ENCODE measurements around the gene SLC9A9. TPM values are rescaled to one million over a fixed set of nuclear protein-coding genes. Genes with fewer than 3 reads are reported as not detected.
A peak's percentile ranks its signal among the peaks of the same experiment; 100 is the strongest.

SLC9A9 gene
- total RNA-seq, 8 experiments from 2014 or later, result 0.29 to 11.3 (median 5.9) TPM

DNA sequence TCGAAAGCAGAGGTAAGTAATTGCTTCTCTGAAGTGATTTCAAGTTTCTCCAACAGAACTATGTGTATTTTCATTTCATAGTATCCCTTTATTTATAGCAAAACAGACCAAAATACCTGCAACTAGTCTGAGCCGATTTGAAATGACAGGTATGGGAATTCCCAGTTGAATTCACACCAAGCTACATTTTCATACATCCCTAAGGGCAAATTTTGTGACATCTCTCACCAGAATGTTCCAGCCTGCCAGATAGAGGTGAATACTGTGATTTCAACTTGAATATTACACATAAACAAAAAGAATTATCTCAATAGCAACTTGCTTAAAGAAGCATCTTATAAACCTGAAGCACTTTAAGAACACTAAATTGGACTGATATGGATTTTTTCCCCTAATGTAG lies 235.7 kb downstream of the SLC9A9 start:
- Histone ChIP-seq H3K4me1 (replicated peaks in 1 of 2) (peaks cover 0 to 2% of the 10 kb centered on the region in 2 donors), H3K4me3 (no peak overlapping the region), H3K27ac (no peak overlapping the region)
- in situ Hi-C loops (cut with MboI; ENCODE audit: low pct_unique_long_range_greater_than_20kb in 2 of 9, low sequenced_read_pairs in 9 of 9, unreplicated experiment in 9 of 9), result no loop called here
- WGBS, 10 experiments, result 73 to 100% (median 80%) methylated on average over 1 to 2 of the region's 2 CpGs; no CpG with 5 or more reads in 7 of the 10 experiments
- no peak for ATAC-seq (replicated peaks in 6 of 8)

DNA sequence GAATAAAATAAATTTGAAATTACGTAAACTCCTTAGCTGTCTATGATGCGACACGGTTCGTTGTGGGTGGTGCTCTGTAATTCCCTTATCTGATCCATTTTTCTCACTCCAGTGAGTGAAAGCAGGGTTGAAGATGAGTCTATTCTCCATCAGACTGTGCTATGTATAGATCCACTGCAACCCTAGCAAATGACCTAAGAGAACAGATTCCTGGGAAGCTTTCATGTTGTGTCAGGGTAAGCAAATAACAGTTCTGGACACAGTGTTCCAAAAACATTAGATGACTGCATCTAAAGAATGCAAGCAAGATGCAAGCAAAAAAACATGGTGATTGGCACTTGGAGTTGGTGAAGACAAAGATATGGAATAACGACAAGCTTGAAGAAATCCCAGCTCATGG lies 239.3 kb downstream of the SLC9A9 start:
- Histone ChIP-seq H3K4me3 (no peak overlapping the region), H3K27ac (no peak overlapping the region), H3K4me1 (replicated peaks in 1 of 2) (peaks cover 2 to 5% of the 10 kb centered on the region in 2 donors)
- 83 to 100% (median 95%) methylated on average over 1 to 5 of the region's 5 CpGs for WGBS, 10 experiments
- in situ Hi-C loops (cut with MboI; ENCODE audit: low pct_unique_long_range_greater_than_20kb in 2 of 9, low sequenced_read_pairs in 9 of 9, unreplicated experiment in 9 of 9), result no loop called here
- ATAC-seq (replicated peaks in 6 of 8), result no peak

DNA sequence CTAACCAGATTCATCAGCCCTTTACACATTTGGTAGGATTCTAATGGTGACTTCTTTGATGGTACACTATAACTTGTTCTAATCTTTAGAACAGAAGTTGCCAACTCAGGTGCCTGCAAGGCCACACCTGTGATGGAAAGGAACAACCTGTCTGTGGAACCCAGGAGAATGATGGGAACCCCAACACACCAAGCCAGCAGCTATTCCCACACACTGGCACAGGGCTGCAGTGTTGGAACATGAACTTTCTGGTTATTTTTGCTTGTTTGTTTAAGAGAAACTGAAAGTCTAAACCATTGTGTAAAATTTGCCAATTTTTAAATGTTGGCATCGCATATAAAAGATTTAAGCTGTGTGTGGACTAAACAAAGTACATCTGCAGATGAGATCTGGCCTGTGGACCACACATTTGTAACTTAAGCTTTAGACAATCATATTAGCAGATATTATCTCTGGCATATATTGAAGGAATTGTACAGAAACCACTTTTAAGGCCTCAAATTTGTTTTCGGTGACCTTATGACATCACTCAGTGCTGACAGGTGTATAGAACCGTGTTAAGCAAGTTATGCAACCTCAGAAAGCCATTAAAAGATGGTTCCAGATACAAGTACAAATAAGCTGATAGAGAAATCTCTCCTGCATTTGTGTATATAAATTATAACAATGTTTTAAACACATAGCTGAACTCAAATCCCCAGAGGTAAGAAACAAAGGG lies 242.9 kb downstream of the SLC9A9 start:
- in situ Hi-C loops (cut with MboI; ENCODE audit: low pct_unique_long_range_greater_than_20kb in 2 of 9, low sequenced_read_pairs in 9 of 9, unreplicated experiment in 9 of 9), result no loop called here

DNA sequence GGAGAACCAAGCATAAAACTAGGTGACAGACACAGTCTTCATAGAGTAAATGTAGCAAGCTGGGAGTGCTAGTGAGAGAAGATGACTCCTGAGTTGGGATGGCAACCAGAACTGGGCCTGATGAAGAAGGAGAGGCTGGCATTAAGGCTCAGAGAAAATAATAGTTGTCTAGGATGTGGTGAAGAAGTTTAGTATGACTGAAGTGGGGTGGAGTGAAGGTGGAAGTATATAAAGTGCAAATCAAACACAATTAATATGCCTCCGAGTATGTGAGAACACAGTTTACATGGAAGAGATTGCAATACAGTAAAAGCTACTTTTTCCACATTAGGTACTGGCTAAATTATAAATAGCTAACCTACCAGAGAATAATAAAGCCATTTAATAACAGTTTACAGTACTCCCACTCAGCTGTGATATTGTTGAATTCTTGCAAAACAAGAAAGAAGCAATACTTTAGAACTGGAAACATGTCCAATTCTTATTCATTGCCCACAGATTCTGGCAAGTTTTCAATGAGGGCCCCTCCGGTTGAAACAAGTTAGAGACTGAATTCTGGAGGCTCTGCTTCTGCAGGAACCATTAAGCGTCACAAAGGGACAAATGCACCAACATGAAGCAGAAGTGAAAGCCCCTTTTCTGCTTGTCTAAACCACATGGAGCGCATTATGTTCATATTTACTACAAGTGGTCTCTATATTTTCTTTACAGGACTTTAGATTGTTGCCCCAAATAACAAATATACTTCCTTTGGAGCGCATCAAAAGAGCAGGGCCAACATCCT lies 243.7 kb downstream of the SLC9A9 start:
- 70 to 100% (median 81%) methylated on average over 1 to 5 of the region's 5 CpGs for WGBS, 10 experiments
- Histone ChIP-seq H3K4me1 (replicated peaks in 1 of 2) (peaks cover 5 to 8% of the 10 kb centered on the region in 2 donors), H3K27ac (no peak overlapping the region), H3K4me3 (no peak overlapping the region)
- in situ Hi-C loops (cut with MboI; ENCODE audit: low pct_unique_long_range_greater_than_20kb in 2 of 9, low sequenced_read_pairs in 9 of 9, unreplicated experiment in 9 of 9), result no loop called here
- ATAC-seq (replicated peaks in 6 of 8), result peak in 1 of 8 experiments; percentile 23

More for the DNA sequence above, 242.9 kb downstream of the SLC9A9 start:
- WGBS, 10 experiments, result 58 to 100% (median 86%) methylated on average over 1 to 3 of the region's 3 CpGs; no CpG with 5 or more reads in 2 of the 10 experiments
- Histone ChIP-seq H3K4me3 (no peak overlapping the region), H3K27ac (no peak overlapping the region), H3K4me1 (replicated peaks in 1 of 2) (peaks cover 5 to 8% of the 10 kb centered on the region in 2 donors)
- no peak for ATAC-seq (replicated peaks in 6 of 8)

DNA sequence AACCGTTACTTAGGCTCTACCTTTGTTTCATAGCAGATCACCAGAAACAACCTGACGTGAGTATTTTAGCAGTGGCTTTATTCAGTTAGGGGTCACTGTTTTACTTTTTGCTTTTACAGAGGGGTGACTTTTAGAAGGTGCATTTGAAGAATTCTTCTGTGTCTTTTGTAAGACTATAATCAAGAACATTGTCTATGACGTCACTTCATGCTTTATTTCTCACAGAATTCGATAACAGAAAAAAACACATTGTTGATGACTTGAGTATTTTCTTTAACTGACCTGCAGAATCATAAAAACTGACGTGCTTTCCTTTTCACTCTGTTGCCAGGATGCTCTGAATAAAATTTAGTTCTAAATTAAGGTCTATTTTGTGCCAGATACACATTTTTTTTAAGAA lies 244.5 kb downstream of the SLC9A9 start:
- no peak overlapping the region for H3K27ac ChIP-seq
- no peak for ATAC-seq (replicated peaks in 6 of 8)
- in situ Hi-C loops (cut with MboI; ENCODE audit: low pct_unique_long_range_greater_than_20kb in 2 of 9, low sequenced_read_pairs in 9 of 9, unreplicated experiment in 9 of 9), result no loop called here
- H3K4me3 ChIP-seq, result no peak overlapping the region
- 86 to 100% (median 96%) methylated on average over 1 to 5 of the region's 5 CpGs for WGBS, 10 experiments
- H3K4me1 ChIP-seq (replicated peaks in 1 of 2), result peaks cover 13 to 17% of the 10 kb centered on the region in 2 donors

DNA sequence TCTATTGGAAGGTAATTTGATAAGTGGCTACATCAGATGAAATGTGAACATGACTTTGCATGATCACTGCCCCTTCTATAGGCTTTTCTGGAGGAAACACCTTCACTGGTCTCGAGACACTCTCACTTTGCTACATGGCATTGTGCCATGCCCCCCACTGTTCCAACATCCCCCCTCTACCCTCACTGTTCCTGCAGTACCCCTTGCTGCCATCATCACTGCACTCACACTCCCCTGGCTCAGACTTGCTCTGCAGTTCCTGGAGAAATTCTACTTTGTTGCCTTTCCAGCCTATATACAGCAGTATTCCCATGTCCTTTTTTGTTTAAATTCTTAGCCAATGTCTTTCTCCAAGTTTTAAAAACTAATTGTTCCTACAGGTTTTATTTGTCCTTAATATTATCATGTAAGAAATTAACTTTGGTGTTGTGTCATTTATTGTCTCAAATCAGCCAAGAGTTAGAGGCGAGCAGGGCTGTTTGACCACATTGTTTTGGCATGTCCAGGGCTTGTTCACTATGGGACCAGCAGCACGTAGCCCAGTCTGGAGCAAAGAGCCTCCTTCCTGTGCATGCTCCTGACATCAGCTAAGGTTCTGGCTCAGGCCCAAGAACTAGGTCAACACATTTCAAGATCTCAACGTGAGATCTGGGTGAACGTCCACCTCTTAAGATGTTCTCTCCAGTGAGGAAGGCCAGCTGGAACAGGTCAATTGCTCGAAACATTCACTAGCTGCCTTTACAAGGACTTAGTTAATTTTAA lies 246.4 kb downstream of the SLC9A9 start:
- Histone ChIP-seq H3K4me3 (no peak overlapping the region), H3K27ac (no peak overlapping the region), H3K4me1 (replicated peaks in 1 of 2) (peaks cover 26 to 33% of the 10 kb centered on the region in 2 donors)
- peak in 1 of 8 experiments; percentile 30 for ATAC-seq (replicated peaks in 6 of 8)
- 75 to 100% (median 88%) methylated on average over 2 to 5 of the region's 6 CpGs for WGBS, 10 experiments
- in situ Hi-C loops (cut with MboI; ENCODE audit: low pct_unique_long_range_greater_than_20kb in 2 of 9, low sequenced_read_pairs in 9 of 9, unreplicated experiment in 9 of 9), result no loop called here

DNA sequence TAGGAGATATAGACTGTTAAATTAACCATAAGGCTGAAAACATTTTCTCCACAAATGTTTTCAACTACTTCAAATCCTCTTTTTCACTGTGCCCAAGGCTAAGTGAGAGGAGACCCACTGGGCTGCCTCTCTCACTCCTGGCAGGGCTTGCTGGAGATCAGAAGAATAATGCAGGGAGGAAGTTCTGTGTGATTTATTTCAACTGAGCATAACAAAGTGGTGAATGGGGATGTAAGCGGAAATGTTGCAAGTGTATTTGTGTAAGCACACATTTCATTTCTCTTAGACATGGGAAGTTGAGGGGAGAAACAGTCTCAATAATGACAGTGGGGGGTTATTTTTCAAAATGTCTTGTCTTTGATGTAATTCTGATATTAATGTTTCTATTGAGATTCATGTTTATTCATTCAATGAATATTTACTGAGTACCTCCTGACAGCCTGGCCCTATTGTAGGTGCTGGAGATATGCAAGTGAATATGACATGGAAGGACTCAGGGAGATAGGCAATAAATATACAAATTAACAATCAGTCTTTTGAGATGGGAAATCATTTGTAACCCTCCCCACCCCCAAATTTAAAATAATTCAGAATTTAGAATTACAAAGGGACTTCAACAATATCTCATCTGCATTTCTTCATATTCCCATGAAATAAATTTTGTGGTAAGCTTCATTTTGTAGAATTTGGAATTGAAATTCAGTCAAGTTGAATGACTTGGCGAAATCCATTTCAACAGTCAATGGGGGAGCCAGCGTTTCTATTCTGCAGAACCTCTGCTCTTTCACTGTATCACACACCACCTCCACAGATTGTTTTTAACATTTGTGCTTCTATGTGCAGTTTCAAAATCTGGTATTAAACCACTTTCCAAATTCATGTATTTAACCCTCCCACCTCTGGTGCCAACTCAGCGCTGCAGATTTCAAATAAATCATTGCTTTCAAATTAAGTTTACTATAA lies 247.2 kb downstream of the SLC9A9 start:
- peak in 6 of 8 experiments; percentile 47 to 78 (median 64) for ATAC-seq (replicated peaks in 6 of 8)
- peaks cover 26 to 33% of the 10 kb centered on the region in 2 donors for H3K4me1 ChIP-seq (replicated peaks in 1 of 2)
- 40 to 100% (median 77%) methylated on average over 1 to 4 of the region's 4 CpGs for WGBS, 10 experiments
- in situ Hi-C loops (cut with MboI; ENCODE audit: low pct_unique_long_range_greater_than_20kb in 2 of 9, low sequenced_read_pairs in 9 of 9, unreplicated experiment in 9 of 9), result no loop called here
- H3K27ac ChIP-seq, result no peak overlapping the region
- no peak overlapping the region for H3K4me3 ChIP-seq

DNA sequence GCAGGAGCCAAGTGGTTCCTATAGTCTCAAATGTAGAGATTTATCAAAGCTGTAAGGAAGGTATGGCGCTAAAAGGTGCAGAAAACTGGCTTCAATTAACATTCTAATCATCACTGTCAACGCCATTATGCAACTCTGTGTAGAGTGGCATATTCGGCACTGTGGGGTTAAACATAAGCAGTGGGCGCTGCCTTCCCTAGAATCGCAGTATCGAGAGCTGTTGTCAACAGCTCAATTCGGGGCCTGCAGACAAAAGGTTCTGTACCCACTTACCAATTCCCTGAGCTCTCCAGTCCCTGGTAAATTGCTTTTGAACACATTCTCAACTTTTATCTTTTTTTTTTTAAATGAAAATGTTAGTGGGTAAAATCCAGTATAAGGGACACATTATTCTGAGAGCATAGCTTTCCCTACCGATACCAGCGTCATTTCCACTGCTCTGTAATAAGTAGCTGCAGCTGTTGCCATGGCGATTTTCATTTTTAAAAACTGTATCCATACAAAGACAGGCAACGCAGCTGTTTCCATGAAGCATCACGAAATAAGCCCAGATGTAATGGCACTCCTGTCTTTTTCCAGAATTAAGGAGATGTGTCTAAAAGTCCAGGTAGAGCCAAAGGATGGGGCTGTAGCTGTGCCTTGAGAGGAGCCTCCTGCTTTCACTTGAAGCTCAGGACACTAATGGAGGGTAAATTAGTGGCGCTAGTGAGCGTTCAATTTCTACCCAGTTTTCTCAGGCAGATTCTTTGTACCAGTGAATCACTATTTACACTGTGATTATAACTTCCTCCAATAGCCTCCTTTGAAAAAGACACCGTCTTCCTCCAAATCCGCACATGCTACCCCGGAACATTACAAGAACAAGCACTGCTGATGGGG lies 250.3 kb downstream of the SLC9A9 start:
- in situ Hi-C loops (cut with MboI; ENCODE audit: low pct_unique_long_range_greater_than_20kb in 2 of 9, low sequenced_read_pairs in 9 of 9, unreplicated experiment in 9 of 9), result no loop called here
- Histone ChIP-seq H3K4me1 (replicated peaks in 1 of 2) (peaks cover 21 to 33% of the 10 kb centered on the region in 2 donors), H3K27ac (no peak overlapping the region), H3K4me3 (no peak overlapping the region)
- ATAC-seq (replicated peaks in 6 of 8), result peak in 5 of 8 experiments; percentile 45 to 73 (median 55)
- 63 to 89% (median 82%) methylated on average over 2 to 14 of the region's 17 CpGs for WGBS, 10 experiments

DNA sequence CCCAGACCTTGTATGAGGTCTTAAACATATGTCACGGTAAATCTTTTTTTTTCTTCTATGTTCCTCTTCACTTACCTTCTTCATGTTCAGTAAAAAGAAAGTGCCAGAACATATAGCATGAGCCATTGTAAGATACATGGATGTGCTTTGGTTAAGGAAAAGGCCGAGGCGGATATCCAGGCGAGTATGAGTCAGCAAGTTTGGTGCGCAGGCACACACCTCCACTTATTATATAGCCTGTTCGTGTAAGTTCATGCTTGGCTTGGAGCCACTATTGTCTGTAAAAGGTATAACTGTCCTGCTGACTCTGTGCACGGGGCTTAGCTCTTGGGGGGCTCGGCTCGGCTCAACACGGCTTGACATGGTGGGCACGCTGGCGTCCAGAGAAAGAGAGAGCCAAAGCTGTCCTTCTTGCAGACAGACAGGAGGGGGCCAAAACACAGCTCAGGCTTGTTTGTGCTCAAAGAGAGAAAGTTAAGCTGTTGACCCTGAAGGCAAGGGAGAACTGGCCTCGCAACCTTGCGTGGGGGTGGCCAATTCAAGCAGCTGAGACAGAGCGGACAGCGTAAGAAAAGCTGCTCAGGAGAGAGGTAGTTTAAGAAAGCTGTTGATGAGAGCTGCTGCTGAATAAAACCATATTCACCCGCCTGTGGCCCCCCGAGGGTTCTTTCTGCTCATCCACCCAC lies 251.2 kb downstream of the SLC9A9 start:
- Histone ChIP-seq H3K27ac (no peak overlapping the region), H3K4me1 (replicated peaks in 1 of 2) (peaks cover 21 to 33% of the 10 kb centered on the region in 2 donors), H3K4me3 (no peak overlapping the region)
- 80 to 100% (median 94%) methylated on average over 1 to 13 of the region's 18 CpGs; no CpG with 5 or more reads in 1 of the 10 experiments for WGBS, 10 experiments
- ATAC-seq (replicated peaks in 6 of 8), result no peak
- in situ Hi-C loops (cut with MboI; ENCODE audit: low pct_unique_long_range_greater_than_20kb in 2 of 9, low sequenced_read_pairs in 9 of 9, unreplicated experiment in 9 of 9), result no loop called here

DNA sequence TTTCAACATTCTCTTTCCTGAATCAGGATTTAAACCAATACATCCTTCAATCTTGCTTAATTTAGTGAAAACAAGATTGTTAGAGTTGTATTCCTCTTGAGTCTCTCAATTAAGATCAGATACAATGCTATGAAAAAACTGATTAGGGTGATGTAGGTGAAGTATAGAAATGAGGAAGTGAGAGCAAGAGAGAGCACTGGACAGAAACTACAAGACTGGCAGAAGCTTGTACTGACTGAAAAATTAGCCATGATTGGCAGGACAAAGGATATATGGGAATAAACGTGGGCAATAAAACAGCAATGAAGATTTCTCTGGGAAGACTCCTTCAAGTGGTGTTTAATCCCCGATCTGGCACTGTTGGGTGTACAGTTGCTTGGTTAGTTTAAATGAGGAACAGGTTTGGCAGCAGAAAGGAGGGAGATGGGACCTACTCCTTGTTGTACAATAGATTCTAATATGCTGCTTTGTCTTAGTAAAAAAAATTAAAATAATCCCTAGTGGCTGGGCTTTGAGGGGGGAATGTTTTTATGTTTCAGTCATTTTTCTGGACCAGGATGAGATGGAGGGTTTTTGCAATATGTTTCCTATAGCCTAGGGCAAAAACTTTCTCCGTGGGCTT lies 252.7 kb downstream of the SLC9A9 start:
- Histone ChIP-seq H3K4me3 (no peak overlapping the region), H3K27ac (no peak overlapping the region), H3K4me1 (replicated peaks in 1 of 2) (peaks cover 21 to 26% of the 10 kb centered on the region in 2 donors)
- ATAC-seq (replicated peaks in 6 of 8), result no peak
- in situ Hi-C loops (cut with MboI; ENCODE audit: low pct_unique_long_range_greater_than_20kb in 2 of 9, low sequenced_read_pairs in 9 of 9, unreplicated experiment in 9 of 9), result no loop called here
- WGBS, 10 experiments, result 31 to 100% (median 82%) methylated on average over 1 to 3 of the region's 3 CpGs

DNA sequence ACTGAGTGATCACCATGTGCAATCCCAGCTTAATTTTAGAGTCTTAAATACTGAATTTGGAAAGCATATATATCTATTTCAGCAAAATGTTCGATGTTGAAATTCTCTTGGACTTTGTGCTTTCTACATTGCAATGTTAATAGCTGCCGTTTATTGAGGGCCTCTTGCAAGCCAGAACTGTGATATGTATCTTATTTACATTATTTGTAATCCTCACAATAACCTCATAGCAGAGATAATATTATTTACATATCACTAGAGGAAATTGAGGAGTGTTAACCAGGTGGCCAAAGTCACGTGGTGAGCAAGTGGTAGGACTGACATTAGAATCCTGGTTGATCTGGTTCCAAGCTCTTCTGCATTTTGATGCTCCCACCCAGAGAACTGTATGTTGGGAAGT lies 254.1 kb downstream of the SLC9A9 start:
- WGBS, 10 experiments, result 22 to 100% (median 81%) methylated on average over 1 to 3 of the region's 3 CpGs
- no peak overlapping the region for H3K27ac ChIP-seq
- H3K4me3 ChIP-seq, result no peak overlapping the region
- peak in 1 of 8 experiments; percentile 55 for ATAC-seq (replicated peaks in 6 of 8)
- in situ Hi-C loops (cut with MboI; ENCODE audit: low pct_unique_long_range_greater_than_20kb in 2 of 9, low sequenced_read_pairs in 9 of 9, unreplicated experiment in 9 of 9), result no loop called here
- peaks cover 18 to 21% of the 10 kb centered on the region in 2 donors for H3K4me1 ChIP-seq (replicated peaks in 1 of 2)

All from motor neuron (in vitro differentiated cells).